DND-41 (cell line): ENCODE measurements around the gene PRND.

Experiments
- ATAC-seq: fragments of 200-7000 bp; cut with Tn5 transposase; 3 replicates; pipeline ENCODE4 v1.9.1; 2021; ENCODE audit warnings: low read depth; ENCODE audit not compliant: insufficient read depth
- DNase-seq: peaks from one replicate; pipeline ENCODE4 v3.0.0-alpha.2; 2020
- H2AFZ ChIP-seq: 2 replicates; pipeline ENCODE4 v1.6.0; 2012; ENCODE audit warnings: low read depth, low read length
- H3K27ac ChIP-seq: 2 replicates; pipeline ENCODE4 v1.5.1; 2012; ENCODE audit warnings: low read length, inconsistent platforms
- H3K27me3 ChIP-seq: fragments of 200-600 bp; sonication (generic); 2 replicates; pipeline ENCODE4 v1.6.0; 2012; ENCODE audit warnings: low read length, mild to moderate bottlenecking, inconsistent platforms; ENCODE audit not compliant: insufficient read depth, poor library complexity
- H3K36me3 ChIP-seq: 2 replicates; pipeline ENCODE4 v1.5.1; 2012; ENCODE audit warnings: low read length, inconsistent platforms; ENCODE audit not compliant: insufficient read depth
- H3K4me1 ChIP-seq: 2 replicates; pipeline ENCODE4 v1.5.1; 2012; ENCODE audit warnings: mild to moderate bottlenecking, low read length; ENCODE audit not compliant: insufficient read depth
- H3K4me2 ChIP-seq: 2 replicates; pipeline ENCODE4 v1.6.0; 2012; ENCODE audit warnings: mild to moderate bottlenecking, moderate library complexity, low read length, inconsistent platforms; ENCODE audit not compliant: insufficient read depth
- H3K4me3 ChIP-seq, 2 experiments: fragments of 200-600 bp in 1 of 2; shearing (Covaris generic) in 1 of 2; 2 replicates each; pipeline ENCODE4 v1.5.1; 2012 to 2016; ENCODE audit warnings: inconsistent platforms in 2 of 2, low read length in 2 of 2, mild to moderate bottlenecking in 2 of 2, low read depth in 1 of 2, moderate library complexity in 1 of 2
- H3K79me2 ChIP-seq: 2 replicates; pipeline ENCODE4 v1.6.0; 2012; ENCODE audit warnings: low read length, inconsistent platforms; ENCODE audit not compliant: insufficient read depth
- H3K9ac ChIP-seq: 2 replicates; pipeline ENCODE4 v1.6.0; 2012; ENCODE audit warnings: low read depth, mild to moderate bottlenecking, inconsistent platforms, low read length, moderate library complexity
- H3K9me3 ChIP-seq: 2 replicates; pipeline ENCODE4 v1.5.1; 2012; ENCODE audit warnings: low read length, moderate library complexity, mild to moderate bottlenecking, inconsistent platforms; ENCODE audit not compliant: insufficient read depth, severe bottlenecking
- H4K20me1 ChIP-seq: 2 replicates; pipeline ENCODE4 v1.6.0; 2012; ENCODE audit warnings: low read length; ENCODE audit not compliant: insufficient read depth
- CTCF ChIP-seq: IDR thresholded peaks from 2 replicates; pipeline ENCODE4 v1.5.1; 2012; ENCODE audit warnings: borderline replicate concordance, low read length, moderate library complexity, mild to moderate bottlenecking; ENCODE audit not compliant: poor library complexity, severe bottlenecking; ENCODE audit errors: extremely low read depth
- EZH2 ChIP-seq: IDR thresholded peaks from 3 replicates; pipeline ENCODE4 v1.6.1; 2012; ENCODE audit warnings: borderline replicate concordance, low read depth, mild to moderate bottlenecking, moderate library complexity, low read length, inconsistent platforms; ENCODE audit not compliant: severe bottlenecking

PRND gene

DNA sequence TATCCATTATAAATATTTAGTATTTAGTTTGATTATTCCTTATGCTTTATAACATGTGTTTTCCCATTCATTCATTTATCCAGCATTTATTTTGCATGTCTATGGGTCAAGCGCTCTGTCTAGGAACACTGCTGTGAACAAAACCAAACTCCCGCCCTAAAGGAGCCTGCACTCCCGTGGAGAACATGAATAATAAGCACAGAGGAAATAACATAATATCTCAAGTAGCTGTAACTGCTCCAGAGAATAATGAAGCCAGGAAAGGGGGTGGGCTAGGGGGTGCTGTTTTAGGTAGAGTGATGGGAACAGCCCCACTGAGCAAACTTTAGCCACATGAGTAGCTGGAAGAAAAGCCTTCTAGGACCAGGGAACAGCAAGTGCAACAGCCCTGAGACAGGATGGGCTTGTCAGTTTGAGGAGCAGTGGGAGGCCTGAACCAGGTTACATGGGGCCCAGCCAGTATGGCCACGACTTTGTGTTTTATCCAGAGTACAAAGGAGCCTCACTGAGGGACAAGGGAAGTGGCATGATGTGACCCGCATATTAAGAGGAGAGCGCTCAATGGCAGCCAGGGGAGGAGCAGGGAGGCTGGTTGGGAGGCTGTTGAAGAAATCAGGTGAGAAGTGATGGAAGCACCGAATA is 24.4 kb upstream of the PRND start:
- Histone ChIP-seq H3K36me3 (peaks cover 14% of the 10 kb centered on the region), H4K20me1 (peaks cover 24% of the 10 kb centered on the region), H3K9me3 (no peaks in the 10 kb centered on the region), H3K27ac (no peak overlapping the region), H3K4me1 (no peaks in the 10 kb centered on the region), H3K4me2 (no peak overlapping the region), H2AFZ (no peak overlapping the region), H3K27me3 (no peaks in the 10 kb centered on the region), H3K79me2 (0 out of 2 replicates have a peak, but pooled peaks cover 9% of the 10 kb centered on the region), H3K4me3 (no peak overlapping the region), H3K9ac (no peak overlapping the region)
- TF ChIP-seq EZH2 (no peak), CTCF (no peak)
- no peak for ATAC-seq
- no peak for DNase-seq

GRCh38 chr20:4697831-4698221 is 23.9 kb upstream of the PRND start:
- ATAC-seq = no peak
- Histone ChIP-seq H3K27ac (no peak overlapping the region), H3K36me3 (peaks cover 14% of the 10 kb centered on the region), H3K4me1 (no peaks in the 10 kb centered on the region), H3K4me3 (no peak overlapping the region), H3K27me3 (no peaks in the 10 kb centered on the region), H4K20me1 (peaks cover 22% of the 10 kb centered on the region), H3K79me2 (0 out of 2 replicates have a peak, but pooled peaks cover 9% of the 10 kb centered on the region), H3K9me3 (no peaks in the 10 kb centered on the region), H2AFZ (no peak overlapping the region), H3K4me2 (no peak overlapping the region), H3K9ac (no peak overlapping the region)
- TF ChIP-seq EZH2 (no peak), CTCF (no peak)
- DNase-seq = no peak

- Histone ChIP-seq H2AFZ (no peak overlapping the region), H3K4me2 (no peak overlapping the region), H3K4me3 (no peak overlapping the region), H3K4me1 (no peaks in the 10 kb centered on the region), H4K20me1 (peaks cover 19% of the 10 kb centered on the region), H3K79me2 (0 out of 2 replicates have a peak, but pooled peaks cover 3% of the 10 kb centered on the region), H3K27me3 (no peaks in the 10 kb centered on the region), H3K9ac (no peak overlapping the region), H3K27ac (no peak overlapping the region), H3K36me3 (peaks cover 14% of the 10 kb centered on the region), H3K9me3 (no peaks in the 10 kb centered on the region)
- DNase-seq = no peak
- TF ChIP-seq CTCF (no peak), EZH2 (no peak)
- ATAC-seq = no peak
Observed at GRCh38 chr20:4699216-4699615, 22.5 kb upstream of the PRND start.
